HG03457 (cell line): ENCODE measurements around the gene RNF217.
"Not testable (repeated sequence)": the region's sequence is repeated elsewhere in the genome, so short reads cannot be mapped to it uniquely, and the experiment has no call there.

ENCODE experiments used
- ATAC-seq: cut with Tn5 transposase; IDR thresholded peaks from one replicate; pipeline ENCODE4 v1.9.1; 2021; ENCODE audit warnings: moderate number of reproducible peaks; ENCODE audit not compliant: unreplicated experiment

Gene RNF217

GRCh38 chr6:125123051-125123450, 160.8 kb downstream of the RNF217 start:
- no peak for ATAC-seq

GRCh38 chr6:125123468-125124048, 161.3 kb downstream of the RNF217 start:
- ATAC-seq, result no peak

GRCh38 chr6:125124049-125124669, 161.9 kb downstream of the RNF217 start:
- no peak for ATAC-seq

- ATAC-seq, result not testable (repeated sequence)
Measured at GRCh38 chr6:125125856-125126255, 163.6 kb downstream of the RNF217 start.

- ATAC-seq, result no peak
Measured at GRCh38 chr6:125129354-125129753, 167.1 kb downstream of the RNF217 start.

GRCh38 chr6:125132058-125132457, 169.8 kb downstream of the RNF217 start:
- ATAC-seq, result no peak

- no peak for ATAC-seq
Measured at GRCh38 chr6:125136378-125136777, 174.1 kb downstream of the RNF217 start.

GRCh38 chr6:125138083-125138482, 175.8 kb downstream of the RNF217 start:
- ATAC-seq, result no peak

GRCh38 chr6:125140808-125141207, 178.6 kb downstream of the RNF217 start:
- no peak for ATAC-seq
